GM19023 (cell line): ENCODE data around the gene SGCD.
A peak's percentile ranks its signal among the peaks of the same experiment; 100 is the strongest.

Experiments
- ATAC-seq: cut with Tn5 transposase; IDR thresholded peaks from one replicate; pipeline ENCODE4 v1.9.1; 2021; ENCODE audit warnings: mild to moderate bottlenecking, moderate library complexity; ENCODE audit not compliant: unreplicated experiment

Gene SGCD

DNA sequence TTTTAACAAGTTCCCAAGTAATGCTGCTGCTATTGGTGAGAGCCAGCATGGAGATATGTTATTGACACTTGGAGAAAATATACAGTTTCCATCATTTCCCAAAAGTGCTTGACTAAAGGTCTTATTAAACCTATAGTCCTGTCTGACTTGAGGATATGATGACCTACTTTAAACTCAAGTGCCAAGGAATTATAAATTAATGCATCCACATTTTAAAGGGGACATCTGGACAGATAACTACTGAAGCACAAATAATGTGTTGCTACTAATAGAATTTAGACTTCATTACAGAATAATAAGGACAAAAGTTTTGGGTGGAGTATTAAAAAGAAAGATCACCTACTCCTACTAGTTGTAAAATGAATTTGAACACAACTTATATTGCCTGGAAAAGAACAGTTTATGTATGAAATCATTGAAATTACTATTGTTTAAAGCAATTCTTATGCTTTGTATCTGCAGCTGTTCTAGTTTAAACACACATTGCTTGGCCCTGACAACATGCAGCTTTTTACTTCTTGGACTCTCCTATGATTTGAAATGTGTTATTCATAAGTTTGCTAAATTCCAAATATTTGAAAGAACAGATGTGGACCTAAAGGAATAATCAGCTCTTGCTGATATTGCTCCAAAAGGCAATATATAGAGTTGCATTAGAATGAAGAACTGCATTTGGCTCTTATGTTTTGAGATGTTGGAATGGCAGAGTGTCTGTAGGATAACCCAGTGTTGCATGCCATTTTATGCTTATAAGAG is 73.4 kb downstream of the SGCD start:
- no peak for ATAC-seq

DNA sequence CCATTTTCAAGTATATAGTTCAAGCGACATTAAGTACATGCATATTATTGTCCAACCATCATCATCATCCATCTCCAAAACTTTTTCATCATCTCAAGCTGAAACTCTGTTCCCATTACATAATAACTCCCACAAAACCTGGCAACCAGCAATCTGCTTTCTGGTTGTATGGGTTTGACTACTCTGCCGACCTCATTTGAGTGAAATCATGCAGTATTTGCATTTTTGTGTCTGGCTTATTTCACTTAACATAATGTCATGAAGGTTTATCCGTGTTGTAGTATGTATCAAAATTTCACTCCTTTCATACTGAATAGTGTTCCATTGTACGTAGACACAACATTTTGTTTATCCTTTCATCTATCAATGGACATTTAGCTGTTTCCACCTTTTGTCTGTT is 74.8 kb downstream of the SGCD start:
- peak; percentile 13 for ATAC-seq

DNA sequence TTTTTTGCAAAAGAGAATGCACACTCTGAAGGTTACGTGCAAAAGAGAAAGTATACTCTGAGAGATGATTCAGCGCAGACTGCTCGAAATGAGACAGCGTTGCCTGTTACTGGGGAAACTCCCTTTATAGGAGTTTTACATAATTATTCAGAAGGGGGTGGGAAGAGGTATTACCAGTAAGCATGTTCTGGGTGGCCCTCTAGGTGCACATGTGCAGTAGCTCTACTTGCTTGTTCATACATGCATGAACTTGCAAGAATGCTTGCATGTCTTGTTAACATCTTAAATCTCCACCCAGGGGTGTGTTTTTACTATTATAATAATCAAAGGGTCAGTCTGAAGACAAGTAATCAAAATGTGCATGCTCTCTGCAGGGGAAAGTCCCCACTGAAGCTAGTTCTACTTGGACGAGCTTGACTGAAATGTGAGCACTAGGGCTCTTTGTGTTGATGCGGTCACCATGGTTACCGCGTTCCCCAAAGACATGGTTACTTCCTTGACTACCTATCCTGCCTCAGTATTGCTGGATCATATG is 75.5 kb downstream of the SGCD start:
- peak; percentile 97 for ATAC-seq

DNA sequence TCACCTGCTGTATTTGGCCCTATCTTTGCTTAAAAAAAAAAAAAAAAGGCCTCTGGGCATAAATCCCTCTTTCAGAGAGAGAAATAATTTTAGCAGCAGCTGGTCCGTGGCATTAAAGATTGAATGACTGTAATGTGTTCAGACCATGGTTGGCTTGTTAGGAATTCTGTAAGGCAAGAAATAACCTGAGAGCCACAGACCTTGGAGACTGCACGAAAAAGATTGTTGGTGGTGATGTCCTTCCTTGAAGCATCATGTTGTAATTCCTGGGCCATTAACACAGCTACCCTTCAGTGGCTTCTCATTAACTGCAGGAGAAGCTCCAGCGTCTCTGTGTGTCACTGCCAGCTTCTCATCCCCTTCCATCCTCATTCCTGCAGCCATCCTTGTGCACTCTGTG is 79.0 kb downstream of the SGCD start:
- no peak for ATAC-seq

GRCh38 chr5:156407251-156407650 is 80.3 kb downstream of the SGCD start:
- no peak for ATAC-seq

GRCh38 chr5:156409834-156410233 is 82.9 kb downstream of the SGCD start:
- no peak for ATAC-seq

GRCh38 chr5:156411185-156411613 is 84.2 kb downstream of the SGCD start:
- no peak for ATAC-seq

DNA sequence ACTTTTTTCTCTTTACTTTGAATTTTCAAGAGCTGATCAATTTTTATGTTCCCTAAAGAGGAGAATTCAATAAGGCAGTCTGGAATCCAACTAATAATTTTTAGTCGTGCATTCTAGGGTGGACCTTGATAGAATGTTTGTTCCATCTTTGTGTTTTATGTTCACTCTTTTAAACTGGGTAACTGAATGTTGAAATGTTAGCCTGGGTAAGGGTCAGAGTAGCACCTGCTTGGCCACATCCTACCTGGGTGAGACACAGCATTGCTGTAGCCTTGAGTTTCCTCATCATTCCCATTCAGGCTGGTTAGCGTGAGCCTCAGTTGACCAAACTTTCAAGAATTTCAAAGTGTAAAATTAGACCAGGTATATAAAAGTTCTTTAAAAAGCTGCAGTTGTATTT is 85.0 kb downstream of the SGCD start:
- no peak for ATAC-seq

DNA sequence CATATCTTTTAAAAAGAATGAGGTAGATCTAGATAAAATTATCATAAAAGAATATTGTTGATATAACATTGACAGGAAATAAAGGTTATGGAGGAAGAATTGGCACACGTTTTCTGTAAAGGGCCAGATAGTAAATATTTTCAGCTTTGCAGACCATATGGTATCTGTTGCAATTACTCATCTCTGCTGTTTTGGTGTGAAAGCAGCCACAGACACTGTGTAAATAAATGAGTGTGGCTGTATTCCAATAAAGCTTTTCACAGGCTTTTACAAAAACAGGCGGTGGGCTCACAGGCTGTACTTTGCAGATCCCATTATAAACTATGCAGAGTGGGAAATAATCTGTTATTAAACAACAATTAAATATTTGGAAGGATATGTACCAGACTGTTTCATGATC is 87.4 kb downstream of the SGCD start:
- ATAC-seq: no peak

- ATAC-seq: no peak
These were observed 92.7 kb downstream of the SGCD start for GRCh38 chr5:156419661-156420060.

- ATAC-seq: no peak
These were observed 93.7 kb downstream of the SGCD start for GRCh38 chr5:156420665-156421064.

DNA sequence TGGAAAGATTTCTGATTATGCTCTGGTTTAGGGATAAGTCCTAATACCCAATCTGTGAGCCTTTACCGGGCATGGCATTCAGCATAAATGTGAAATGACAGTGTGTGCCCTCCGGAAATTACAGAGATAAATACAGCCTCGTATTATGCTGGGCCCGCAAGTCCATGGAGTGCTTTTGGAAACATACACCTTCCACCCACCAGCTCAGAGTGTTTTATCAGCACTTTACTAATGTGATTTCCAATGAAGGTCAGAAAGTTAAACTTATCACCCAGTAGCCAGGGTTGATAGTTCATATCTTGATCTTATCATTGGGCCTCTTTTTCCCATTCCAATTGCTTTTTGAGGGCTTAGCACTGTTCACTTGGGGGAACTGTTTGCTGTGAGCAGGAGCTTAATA is 94.8 kb downstream of the SGCD start:
- no peak for ATAC-seq

- no peak for ATAC-seq
These were observed 96.6 kb downstream of the SGCD start for GRCh38 chr5:156423597-156423996.

GRCh38 chr5:156427315-156427714 is 100.4 kb downstream of the SGCD start:
- ATAC-seq: no peak

DNA sequence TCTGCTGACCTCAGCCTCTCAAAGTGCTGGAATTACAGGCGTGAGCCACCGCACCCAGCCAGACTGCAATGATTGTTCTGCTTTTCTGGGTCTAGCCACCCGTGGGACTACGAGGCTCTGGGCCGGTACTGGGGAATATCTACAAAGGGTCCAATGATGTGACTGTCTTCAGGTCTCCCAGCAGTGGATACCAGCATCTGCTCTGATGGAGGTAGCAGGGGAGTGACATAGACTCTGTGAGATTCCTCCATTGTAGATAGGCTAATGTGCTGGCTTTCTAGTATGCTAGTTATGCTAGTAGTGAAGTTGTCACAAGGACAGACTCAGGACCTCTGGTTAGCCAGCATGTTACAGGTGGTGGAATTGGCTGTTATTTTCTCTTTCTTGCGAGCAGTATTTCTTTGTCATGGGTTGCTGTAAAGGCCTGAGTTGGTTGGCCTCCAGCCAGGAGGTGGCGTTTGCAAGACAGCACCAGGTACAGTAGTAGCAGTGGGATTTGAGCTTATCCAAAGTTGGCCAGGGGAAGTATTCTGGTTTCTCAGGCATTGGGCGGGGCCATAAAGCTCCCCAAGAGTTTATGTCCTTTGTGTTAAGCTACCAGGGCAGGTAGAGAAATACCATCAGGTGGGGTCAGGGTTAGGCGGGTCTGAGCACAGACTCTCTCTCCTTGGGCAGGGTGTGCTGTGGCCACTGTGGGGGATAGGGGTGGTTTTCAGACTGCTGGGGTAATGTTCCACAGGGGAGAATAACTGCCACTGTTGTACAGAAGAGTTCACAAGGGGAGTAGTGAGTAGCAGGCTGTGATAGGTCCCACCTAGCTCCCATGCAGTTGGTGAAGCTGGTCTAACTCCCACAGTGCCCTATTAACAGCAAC is 105.2 kb downstream of the SGCD start:
- no peak for ATAC-seq

GRCh38 chr5:156432830-156433105 is 105.8 kb downstream of the SGCD start:
- ATAC-seq: no peak

- ATAC-seq: no peak
These were observed 107.5 kb downstream of the SGCD start for GRCh38 chr5:156434471-156434870.

GRCh38 chr5:156435101-156435500 is 108.1 kb downstream of the SGCD start:
- no peak for ATAC-seq

- no peak for ATAC-seq
These were observed 111.1 kb downstream of the SGCD start for GRCh38 chr5:156438076-156438475.

DNA sequence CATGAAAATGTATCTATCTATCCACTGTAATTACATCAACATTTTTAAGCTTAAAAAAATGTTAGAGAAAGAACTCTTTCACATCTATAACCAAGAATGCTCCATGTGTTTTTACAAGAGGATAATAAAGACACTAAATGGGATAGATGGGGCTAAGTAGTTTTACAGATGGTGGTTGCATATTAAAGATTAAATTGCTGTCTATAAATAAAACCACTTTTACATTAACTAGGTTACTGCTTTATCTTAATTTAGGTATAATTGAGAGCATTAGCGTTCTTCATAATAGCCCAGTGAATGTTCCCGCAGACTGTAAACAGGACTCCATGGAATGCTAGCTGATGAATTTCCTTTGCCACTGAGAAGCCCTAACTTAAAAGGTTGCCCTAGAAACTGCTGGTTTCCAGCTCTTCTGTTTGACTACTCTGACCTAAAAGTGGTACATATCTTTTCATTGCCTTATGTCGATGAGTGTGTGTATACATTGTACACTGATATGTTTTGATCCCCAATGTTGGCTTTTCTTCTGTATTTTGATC is 117.9 kb downstream of the SGCD start:
- no peak for ATAC-seq

DNA sequence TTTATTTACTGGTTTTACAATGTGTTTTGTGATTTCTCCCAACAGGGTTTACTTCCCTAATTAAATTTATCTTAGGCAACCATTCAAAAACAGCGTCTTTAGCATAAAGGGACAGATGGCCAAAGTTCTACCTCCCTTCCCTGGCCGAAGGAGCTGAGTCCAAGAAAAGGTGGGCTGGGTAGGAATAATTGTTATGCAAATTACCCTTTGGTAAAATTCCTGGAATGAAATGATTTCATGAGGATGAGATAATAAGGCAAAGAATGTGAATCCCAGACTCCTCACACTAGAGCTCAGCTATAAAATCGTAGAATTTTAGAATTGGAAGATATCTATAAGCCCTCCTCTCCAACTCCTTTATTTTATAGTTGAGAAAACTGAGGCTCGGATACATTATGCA is 119.6 kb downstream of the SGCD start:
- no peak for ATAC-seq

- no peak for ATAC-seq
These were observed 123.8 kb downstream of the SGCD start for GRCh38 chr5:156450778-156451177.
